Stimulated activated CD8-positive, alpha-beta memory T cell treated with anti-CD3 and anti-CD28 coated beads, Interleukin-7, amount 100 ng/mL, for 48 hours (primary cell): ENCODE data around the gene SCAMP3.
A peak's percentile ranks its signal among the peaks of the same experiment; 100 is the strongest.
"Not testable (repeated sequence)": the region's sequence is repeated elsewhere in the genome, so short reads cannot be mapped to it uniquely, and the experiment has no call there.

ENCODE experiments used
- DNase-seq, 2 donors: peaks; one replicate each; pipeline ENCODE4 v3.0.0-alpha.2; 2020; ENCODE audit warnings: low read depth in 1 of 2; ENCODE audit errors: extremely low read depth in 1 of 2

SCAMP3 gene

GRCh38 chr1:155232001-155232978, 29.9 kb downstream of the SCAMP3 start:
- not testable (repeated sequence) for DNase-seq

DNA sequence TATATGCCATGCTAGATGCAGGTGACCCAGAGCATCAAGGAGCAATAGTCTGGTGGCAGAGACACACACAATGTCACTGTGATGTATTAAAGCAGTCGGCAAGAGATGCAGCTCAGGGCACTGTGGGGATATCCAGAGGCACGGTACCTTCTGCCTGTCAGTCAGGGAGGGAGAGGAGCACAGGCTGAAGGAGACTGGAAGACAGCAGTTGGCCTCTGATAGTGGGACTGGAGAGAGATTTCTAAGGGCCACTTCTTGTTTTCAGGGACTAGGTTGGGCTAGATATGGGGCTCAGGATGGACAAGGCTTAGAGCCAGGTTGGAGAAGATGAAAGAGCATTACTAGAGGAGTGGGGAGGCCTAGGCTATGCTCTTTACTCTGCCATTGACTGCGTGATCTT, 30.9 kb downstream of the SCAMP3 start:
- not testable (repeated sequence) for DNase-seq

DNA sequence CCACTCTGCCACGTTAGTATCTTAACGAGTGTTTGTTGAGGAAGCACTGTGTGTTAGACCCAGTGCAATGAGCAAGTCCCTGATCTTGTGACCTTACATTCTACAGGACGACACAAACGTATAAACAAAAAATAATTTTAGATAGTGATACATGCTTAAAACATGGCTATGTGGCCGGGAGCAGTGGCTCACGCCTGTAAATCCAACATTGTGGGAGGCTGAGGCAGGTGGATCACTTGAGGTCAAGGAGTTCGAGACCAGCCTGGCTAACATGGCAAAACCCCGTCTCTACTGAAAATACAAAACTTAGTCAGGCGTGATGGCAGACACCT, 34.1 kb downstream of the SCAMP3 start:
- DNase-seq: no peak

GRCh38 chr1:155227261-155228095, 34.7 kb downstream of the SCAMP3 start:
- peak; percentile 99 to 100 for DNase-seq

GRCh38 chr1:155226910-155227260, 35.3 kb downstream of the SCAMP3 start:
- peak; percentile 28 to 44 for DNase-seq

DNA sequence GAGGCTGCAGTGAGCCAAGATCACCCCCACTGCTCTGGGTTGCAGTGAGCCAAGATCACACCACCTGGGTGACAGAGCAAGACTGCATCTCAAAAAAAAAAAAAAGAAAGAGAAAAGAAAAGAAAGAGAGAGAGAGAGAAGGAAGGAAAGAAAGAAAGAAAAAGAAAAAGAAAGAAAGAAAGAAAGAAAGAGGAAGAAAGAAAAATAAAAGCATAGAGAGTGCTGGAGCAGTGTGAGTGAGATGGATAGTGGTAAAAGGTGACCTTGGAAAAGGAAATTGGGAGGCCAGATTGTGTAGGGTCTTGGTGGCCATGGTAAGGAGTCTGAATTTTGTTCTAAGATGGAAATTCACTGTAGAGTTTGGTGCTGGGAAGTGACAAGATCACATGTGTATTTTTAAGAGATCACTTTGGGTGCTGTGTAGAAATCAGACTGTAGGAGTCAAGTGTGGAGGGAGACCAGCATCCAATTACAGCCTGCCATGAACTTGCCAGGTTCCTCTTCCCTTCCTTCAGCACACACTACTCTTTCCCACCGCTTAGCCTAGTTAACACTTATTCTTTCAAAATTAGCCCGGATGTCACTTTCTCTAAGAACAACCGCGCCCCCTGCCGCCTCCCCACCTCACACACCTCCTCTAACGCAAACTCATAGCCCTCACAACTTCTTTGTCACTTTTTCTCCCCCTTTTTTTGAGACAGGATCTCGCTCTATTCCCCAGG, 35.8 kb downstream of the SCAMP3 start:
- peak; percentile 68 to 84 for DNase-seq

GRCh38 chr1:155225404-155225759, 36.8 kb downstream of the SCAMP3 start:
- not testable (repeated sequence) for DNase-seq

DNA sequence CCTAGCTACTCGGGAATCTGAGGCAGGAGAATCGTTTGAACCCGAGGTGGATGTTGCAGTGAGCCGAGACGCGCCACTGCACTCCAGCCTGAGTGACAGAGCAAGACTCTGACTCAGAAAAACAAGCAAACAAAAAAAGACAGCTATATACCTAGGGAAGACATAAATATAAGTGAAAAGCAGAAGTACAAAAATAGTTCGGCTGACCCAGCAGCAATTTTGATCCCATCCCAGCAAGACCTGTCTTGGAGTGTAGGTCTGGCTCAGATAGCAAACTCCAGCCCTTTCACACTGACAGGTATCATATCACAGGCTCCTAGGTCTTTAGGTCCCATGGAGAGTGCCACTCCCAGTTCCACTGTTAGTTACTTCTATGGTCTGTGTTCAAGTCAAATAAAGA, 39.1 kb downstream of the SCAMP3 start:
- no peak for DNase-seq

DNA sequence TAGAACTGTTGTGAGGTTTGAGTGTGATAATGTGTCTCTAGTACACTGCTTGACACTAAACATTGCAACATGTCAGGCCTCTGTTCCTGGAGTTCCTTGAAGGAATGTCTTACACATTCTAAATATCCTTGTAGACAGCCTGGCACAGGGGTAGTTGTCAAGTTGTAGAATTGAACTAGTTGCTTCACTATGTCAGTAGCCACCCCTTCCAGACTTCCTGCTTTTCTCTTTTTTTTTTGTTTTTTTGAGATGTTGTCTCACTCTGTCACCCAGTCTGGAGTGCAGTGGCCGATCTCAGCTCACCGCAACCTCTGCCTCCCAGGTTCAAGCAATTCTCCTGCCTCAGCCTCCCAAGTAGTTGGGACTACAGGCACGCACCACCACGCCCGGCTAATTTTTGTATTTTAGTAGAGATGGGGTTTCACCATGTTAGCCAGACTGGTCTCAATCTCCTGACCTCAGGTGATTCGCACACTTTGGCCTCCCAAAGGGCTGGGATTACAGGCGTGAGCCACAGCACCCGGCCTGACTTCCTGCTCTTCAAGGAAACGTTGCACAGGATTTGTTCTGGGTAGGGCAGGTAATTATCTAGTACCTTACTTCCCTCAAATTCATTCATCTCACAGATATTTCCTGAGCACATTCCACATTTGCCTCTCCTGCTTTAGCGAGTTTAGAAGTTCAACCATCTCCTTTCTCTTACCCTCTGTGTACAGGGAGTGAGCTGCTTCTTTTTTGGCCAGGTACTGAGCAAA, 41.8 kb downstream of the SCAMP3 start:
- DNase-seq: not testable (repeated sequence)

DNA sequence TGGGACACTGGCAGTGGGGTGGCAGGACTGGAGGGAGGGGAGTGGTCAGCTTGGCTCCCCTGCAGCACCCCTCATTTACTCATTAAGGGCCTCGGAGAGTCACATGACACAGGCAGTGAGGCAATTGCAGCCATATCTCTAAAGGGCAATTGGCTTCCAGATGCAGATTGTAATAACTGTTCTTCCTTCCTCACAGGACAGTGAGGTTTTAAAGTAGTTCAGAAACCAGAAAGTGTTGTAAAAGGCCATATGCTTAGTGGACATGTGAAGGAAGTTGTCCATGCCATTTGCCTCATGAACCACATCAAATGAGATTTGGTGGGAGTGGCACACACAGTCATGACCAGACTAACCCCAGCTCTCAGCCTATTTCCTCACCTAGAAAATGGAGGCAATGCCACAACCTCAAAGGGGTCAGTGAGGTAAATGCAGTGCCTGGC, 42.5 kb downstream of the SCAMP3 start:
- no peak for DNase-seq

DNA sequence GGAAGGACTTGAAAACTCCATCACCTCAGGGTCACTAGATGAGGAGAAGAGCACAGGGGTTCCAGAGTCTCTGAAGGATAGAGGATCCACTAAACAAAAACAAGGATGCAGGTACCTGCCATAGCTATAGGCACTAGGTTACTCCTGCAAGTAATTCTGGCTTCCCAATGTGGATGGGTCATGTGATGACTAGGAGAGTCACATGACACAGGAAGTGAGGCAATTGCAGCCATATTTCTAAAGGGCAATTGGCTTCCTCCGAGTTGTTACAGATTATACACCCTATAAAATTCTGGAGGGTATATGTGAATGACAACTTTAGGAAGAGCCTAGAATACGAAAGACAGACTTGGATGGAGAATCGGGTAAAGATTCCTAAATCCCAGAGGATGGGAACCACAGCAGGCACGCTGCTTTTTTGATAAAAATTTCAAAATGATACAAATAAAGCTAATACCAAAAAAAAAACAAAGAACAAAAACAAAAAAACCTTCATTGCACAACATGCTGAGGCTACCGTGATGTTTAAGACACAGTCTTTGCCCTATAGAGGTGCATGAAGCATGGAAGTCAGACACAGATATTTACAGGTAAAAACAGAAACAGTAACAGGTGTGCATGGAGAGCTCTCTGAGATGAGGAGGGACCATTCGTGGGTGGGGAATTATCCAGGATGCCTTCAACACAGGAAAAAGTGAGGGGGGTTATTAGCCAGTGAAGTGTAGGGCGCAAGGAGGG, 43.1 kb downstream of the SCAMP3 start:
- DNase-seq: no peak

- not testable (repeated sequence) for DNase-seq
Observed at GRCh38 chr1:155214702-155215101, 47.5 kb downstream of the SCAMP3 start.

GRCh38 chr1:155212051-155212440, 50.1 kb downstream of the SCAMP3 start:
- not testable (repeated sequence) for DNase-seq

GRCh38 chr1:155211381-155212050, 50.6 kb downstream of the SCAMP3 start:
- DNase-seq: not testable (repeated sequence)

DNA sequence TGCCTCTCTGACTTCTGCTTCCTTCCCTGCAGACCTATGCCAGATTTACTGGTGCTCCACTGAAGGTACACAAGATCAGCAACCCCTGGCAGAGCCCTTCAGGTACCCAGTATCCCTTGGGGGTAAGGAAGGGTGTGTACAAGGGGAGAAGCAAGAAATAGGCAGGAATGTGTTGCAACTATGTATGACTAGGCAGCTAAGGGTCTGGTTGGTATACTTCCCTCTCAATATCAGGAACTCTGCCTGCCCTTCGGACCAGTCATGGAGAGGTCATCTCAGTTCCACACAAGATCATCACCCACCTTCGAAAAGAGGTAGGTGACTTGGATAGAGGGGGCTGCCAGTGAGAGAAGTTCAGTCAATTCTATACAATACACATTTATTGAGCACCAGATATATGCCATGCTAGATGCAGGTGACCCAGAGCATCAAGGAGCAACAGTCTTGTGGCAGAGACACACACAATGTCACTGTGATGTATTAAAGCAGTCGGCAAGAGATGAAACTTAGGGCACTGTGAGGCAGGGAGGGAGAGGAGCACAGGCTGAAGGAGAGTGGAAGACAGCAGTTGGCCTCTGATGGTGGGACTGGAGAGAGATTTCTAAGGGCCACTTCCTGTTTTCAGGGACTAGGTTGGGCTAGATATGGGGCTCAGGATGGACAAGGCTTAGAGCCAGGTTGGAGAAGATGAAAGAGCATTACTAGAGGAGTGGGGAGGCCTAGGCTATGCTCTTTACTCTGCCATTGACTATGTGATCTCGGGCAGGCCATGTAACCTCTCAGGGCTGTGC, 51.7 kb downstream of the SCAMP3 start:
- no peak for DNase-seq

GRCh38 chr1:155209312-155209721, 52.8 kb downstream of the SCAMP3 start:
- no peak for DNase-seq

- peak; percentile 84 to 87 for DNase-seq
Observed at GRCh38 chr1:155208541-155209311, 53.4 kb downstream of the SCAMP3 start, which contains the start of gene MTX1. MTX1 (plus strand) TSS chr1:155208695; CDS start chr1:155208805, 110 bp downstream.
